ENCODE results near the gene LYRM4.

LYRM4 gene

DNA sequence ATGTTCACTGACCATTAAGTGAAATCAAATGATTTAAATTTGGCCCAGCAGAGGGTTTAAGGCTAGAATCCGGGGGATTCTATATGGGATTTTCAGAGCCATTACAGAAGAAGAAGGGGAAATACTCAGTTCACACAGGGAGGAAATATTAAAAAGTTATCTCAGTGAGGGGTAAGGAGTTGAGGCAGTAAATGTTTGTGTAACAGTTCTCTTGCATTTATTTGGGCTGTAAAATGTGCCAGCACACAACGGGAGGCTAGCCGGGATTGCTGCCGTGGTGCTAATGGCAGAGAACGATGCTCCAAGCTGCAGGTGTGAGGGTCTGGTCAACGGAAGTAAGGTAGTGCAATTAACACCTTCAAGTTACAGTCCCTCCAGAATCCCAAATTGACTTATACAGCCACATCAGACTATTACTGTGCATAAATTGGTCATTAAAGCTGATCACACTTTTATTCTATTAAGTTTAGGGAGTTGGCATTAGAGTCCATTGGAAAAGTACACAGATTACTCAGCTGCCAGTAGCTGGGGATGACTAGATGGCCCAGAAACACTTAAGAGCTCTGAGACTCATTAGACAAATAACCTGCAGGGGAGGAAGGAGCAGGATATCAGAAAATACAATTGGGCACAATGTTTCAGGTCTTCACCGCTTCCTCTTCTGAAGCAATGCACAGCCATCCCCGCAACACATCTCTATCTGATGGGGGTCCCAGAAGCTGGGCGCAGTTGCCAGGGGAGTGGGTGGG lies 144.3 kb downstream of the LYRM4 start:
- DNase-seq = no peak

DNA sequence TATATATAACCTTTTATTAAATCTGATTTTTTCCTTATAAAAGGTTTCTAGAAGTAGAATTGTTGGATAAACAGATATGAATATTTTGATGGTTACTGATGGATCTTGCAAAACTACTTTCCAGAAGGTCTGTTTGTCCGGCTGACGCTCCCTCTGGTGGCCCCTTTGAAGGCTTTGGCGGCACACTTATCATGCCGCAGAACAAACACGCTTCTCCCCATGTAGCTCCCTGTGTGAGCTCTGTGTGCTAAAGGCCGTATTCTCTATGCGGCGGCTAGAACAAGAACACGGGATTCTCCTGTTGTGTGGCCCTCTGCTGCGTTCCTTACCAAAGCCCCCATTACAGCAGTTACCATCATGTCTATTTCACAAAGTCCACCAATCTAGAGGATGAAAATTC lies 145.6 kb downstream of the LYRM4 start:
- DNase-seq = peak in 1 of 3 donors; percentile 10

DNA sequence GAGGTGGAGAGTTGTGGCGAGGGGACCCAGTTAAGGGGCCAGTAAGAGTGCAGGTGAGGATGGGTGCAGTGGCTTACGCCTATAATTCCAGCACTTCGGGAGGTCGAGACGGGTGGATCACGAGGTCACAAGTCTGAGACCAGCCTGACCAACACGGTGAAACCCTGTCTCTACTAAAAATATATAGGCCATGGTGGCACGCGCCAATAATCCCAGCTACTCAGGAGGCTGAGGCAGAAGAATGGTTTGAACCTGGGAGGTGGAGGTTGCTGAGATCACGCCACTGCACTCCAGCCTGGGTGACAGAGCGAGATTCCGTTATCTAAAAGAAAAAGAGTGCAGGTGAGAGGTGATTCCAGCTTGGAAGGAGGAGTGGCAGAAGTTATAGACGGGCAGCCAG lies 147.7 kb downstream of the LYRM4 start:
- no peak for DNase-seq

GRCh38 chr6:5112066-5112799 lies 148.5 kb downstream of the LYRM4 start:
- DNase-seq = no peak

DNA sequence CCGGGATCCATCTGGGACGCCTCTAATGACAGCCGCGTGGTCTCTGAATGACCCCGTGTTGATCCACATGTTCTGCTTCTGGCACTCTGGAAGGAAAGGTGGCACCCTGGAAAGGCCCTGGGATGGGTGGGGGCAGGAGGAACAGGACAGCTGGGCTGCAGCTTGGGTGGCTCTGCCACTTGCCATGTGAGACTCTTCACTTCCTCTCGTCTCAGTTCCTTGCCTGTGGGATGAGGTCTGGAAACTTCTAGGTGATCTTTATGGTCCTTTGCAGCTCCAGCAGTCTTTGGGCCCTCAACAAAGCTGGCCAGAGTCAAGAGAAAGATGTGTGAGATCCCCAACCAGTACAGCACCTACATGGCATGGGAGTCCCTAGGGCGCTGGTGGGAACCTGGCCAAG lies 149.1 kb downstream of the LYRM4 start:
- DNase-seq = no peak

GRCh38 chr6:5110246-5110645 lies 150.5 kb downstream of the LYRM4 start:
- no peak for DNase-seq

- DNase-seq = no peak
Observed at GRCh38 chr6:5109436-5109835, 151.3 kb downstream of the LYRM4 start.

DNA sequence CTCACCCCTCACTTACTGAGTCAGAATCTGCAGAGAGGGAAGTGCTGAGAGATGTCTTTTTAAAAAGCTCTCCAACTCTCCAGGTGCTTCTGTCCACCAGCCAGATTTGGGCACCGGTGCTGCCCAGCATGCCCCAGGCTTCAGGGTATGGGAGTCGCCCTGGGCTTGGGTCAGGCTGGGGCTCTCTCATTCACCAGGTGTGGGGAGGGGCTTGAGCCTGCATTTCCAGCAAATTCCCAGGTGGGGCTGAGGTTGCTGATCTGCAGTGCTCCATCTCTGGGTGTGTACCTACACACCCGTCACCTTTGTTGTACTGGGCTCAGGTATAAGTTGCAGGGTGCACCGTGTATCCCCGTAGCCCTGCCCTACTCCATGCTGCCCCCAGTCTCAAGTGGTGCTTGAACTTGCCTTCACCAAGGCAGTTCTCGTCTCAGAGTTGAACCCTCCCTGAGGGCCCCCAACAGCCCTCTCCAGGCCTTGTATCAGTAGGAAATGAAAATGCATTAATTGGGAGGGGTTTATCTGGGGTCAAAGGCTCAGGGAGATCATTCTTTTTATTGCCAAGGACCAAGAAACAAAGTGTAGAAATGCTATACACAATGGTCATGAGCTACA lies 152.1 kb downstream of the LYRM4 start:
- no peak for DNase-seq

GRCh38 chr6:5108068-5108467 lies 152.7 kb downstream of the LYRM4 start:
- DNase-seq = no peak

- no peak for DNase-seq
Observed at GRCh38 chr6:5107341-5107740, 153.4 kb downstream of the LYRM4 start.

- DNase-seq = no peak
Observed at GRCh38 chr6:5105146-5105545, 155.6 kb downstream of the LYRM4 start.

- no peak for DNase-seq
Observed at GRCh38 chr6:5104667-5105066, 156.1 kb downstream of the LYRM4 start.

GRCh38 chr6:5103250-5103649 lies 157.5 kb downstream of the LYRM4 start:
- no peak for DNase-seq

GRCh38 chr6:5102267-5102970 lies 158.3 kb downstream of the LYRM4 start:
- no peak for DNase-seq

DNA sequence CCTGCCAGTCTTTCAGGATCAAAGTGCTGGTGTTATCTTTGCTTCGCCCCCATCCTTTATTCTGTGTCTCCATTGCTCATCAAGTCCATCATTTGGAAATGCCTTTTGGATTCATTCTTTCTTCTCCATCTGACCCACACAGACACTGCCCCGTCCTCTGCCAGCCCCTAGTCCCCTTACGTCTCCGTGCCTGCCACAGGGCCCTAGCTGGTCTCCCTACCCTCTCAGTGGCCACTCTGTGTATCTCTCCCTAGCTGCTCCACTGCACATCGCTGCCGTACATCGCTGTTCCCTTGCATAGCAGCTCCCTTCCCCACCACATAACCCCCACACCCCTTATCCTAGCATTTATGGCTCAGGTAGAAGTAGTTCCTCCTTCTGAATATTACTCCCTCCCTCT lies 159.9 kb downstream of the LYRM4 start:
- no peak for DNase-seq

GRCh38 chr6:5099537-5099936 lies 161.2 kb downstream of the LYRM4 start:
- DNase-seq = no peak

GRCh38 chr6:5098501-5099270 lies 162.1 kb downstream of the LYRM4 start:
- no peak for DNase-seq

- no peak for DNase-seq
Observed at GRCh38 chr6:5096482-5096881, 164.3 kb downstream of the LYRM4 start.

GRCh38 chr6:5095236-5095635 lies 165.5 kb downstream of the LYRM4 start:
- DNase-seq = peak in 2 of 3 donors; percentile 26 to 50

DNA sequence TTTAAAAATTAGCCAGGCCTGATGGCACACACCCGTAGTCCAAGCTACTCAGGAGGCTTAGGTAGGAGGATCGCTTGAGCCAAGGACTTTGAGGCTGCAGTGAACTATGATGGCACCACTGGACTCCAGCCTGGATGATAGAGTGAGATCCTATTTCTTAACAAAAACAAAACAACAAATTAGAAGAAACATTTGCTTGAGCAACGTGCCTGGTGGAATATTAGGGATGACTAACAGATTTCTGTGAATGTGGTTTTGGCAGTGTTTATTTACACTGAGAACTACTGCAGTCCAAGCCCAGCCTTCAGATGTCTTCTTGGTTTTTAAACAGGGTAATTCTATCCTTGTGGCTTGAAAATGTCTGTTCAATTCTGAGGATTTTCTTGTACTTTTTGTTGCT lies 166.4 kb downstream of the LYRM4 start:
- DNase-seq = no peak

DNA sequence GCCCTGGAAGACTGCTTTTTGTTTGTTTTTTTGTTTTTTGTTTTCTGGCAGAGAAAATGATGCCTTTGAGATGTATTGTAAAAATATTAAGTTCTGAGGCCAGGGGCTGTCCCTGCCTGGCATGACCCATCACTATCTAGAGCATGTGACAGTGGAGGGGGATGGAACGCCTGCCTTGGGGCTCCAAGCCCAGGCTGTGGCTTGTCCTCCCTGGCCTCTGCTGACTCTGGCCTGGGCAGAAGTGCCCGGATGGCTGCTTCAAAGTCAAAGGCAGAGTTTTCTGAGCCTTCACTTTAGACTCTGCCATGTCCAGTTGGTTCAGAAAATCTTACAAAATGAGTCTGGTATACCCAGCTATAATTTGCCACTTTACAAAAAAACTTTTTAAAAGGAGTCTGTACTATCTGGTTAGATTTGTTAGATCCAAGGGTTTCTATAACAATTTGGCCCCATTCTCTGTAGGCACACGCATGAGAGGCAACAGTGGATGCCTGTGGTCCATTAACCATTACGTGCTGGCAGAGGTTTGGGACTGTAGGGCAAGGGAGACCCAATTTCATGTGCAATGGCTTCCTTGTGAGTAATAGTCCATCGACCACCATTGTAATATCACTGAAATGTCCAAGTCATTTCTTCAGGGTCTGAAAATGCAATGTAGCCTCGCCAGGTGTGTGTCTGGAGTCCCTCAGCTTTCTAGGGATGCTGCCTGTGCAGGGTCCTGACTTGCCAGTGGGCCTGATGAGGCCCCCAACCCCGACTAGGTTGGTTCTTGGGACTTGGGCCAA lies 167.3 kb downstream of the LYRM4 start:
- no peak for DNase-seq

Measured in suppressor macrophage treated with lipopolysaccharide for 1 hour (primary cell).